Measurements from ENCODE around the gene TCF7L1. TPM values are rescaled to one million over a fixed set of nuclear protein-coding genes. Genes with fewer than 3 reads are reported as not detected.
"Not testable (repeated sequence)": the region's sequence is repeated elsewhere in the genome, so short reads cannot be mapped to it uniquely, and the experiment has no call there.

TCF7L1 gene
- total RNA-seq, 4 donors from 2014 or later, result 0.29 to 4.0 (median 1.3) TPM

GRCh38 chr2:85194780-85195480 lies 61.7 kb downstream of the TCF7L1 start:
- H3K36me3 ChIP-seq, result no peaks in the 10 kb centered on the region
- no peaks in the 10 kb centered on the region for H3K4me1 ChIP-seq
- H3K4me3 ChIP-seq, result no peak overlapping the region
- no peak overlapping the region for H3K27ac ChIP-seq
- DNase-seq, result no peak
- no peak for TF ChIP-seq CTCF (IDR thresholded peaks at IDR 0.05)
- intact Hi-C loops (cut with DNase I), result no loop called here
- H3K27me3 ChIP-seq, result no peaks in the 10 kb centered on the region
- WGBS, 2 donors, result 69 to 80% methylated on average over 8 of the region's 8 CpGs
- H3K9me3 ChIP-seq, result no peaks in the 10 kb centered on the region

GRCh38 chr2:85195956-85196355 lies 62.8 kb downstream of the TCF7L1 start:
- no peak for DNase-seq
- TF ChIP-seq POLR2A (IDR thresholded peaks at IDR 0.05), result no peak
- TF ChIP-seq CTCF (IDR thresholded peaks at IDR 0.05), result no peak
- H3K4me3 ChIP-seq, result no peak overlapping the region
- no peaks in the 10 kb centered on the region for H3K27me3 ChIP-seq
- intact Hi-C loops (cut with DNase I), result no loop called here
- no peaks in the 10 kb centered on the region for H3K4me1 ChIP-seq
- 39 to 48% methylated on average over 3 to 5 of the region's 5 CpGs for WGBS, 2 donors
- no peaks in the 10 kb centered on the region for H3K36me3 ChIP-seq
- H3K27ac ChIP-seq, result no peak overlapping the region
- no peaks in the 10 kb centered on the region for H3K9me3 ChIP-seq

- no peaks in the 10 kb centered on the region for H3K27me3 ChIP-seq
- DNase-seq, result no peak
- no peak overlapping the region for H3K4me3 ChIP-seq
- no peaks in the 10 kb centered on the region for H3K4me1 ChIP-seq
- intact Hi-C loops (cut with DNase I), result no loop called here
- H3K27ac ChIP-seq, result no peak overlapping the region
- 71 to 91% methylated on average over 3 of the region's 3 CpGs for WGBS, 2 donors
- TF ChIP-seq POLR2A (IDR thresholded peaks at IDR 0.05), result no peak
- TF ChIP-seq CTCF (IDR thresholded peaks at IDR 0.05), result no peak
- no peaks in the 10 kb centered on the region for H3K36me3 ChIP-seq
- no peaks in the 10 kb centered on the region for H3K9me3 ChIP-seq
These were observed 66.5 kb downstream of the TCF7L1 start for GRCh38 chr2:85199698-85200097.

- intact Hi-C loops (cut with DNase I), result no loop called here
These were observed 76.7 kb downstream of the TCF7L1 start for GRCh38 chr2:85209887-85210286.

GRCh38 chr2:85210511-85210910 lies 77.3 kb downstream of the TCF7L1 start:
- intact Hi-C loops (cut with DNase I), result no loop called here
- no peak for TF ChIP-seq CTCF (IDR thresholded peaks at IDR 0.05)
- no peak for TF ChIP-seq POLR2A (IDR thresholded peaks at IDR 0.05)
- Histone ChIP-seq H3K27ac (no peak overlapping the region), H3K36me3 (no peaks in the 10 kb centered on the region), H3K9me3 (no peaks in the 10 kb centered on the region), H3K4me1 (peaks cover 0 to 22% (median 5%) of the 10 kb centered on the region in 3 donors), H3K4me3 (no peak overlapping the region), H3K27me3 (no peaks in the 10 kb centered on the region)
- WGBS, 2 donors, result 90 to 94% methylated on average over 4 to 5 of the region's 7 CpGs
- DNase-seq, result no peak

More at GRCh38 chr2:85209887-85210286, 76.7 kb downstream of the TCF7L1 start:
- no peak for DNase-seq
- TF ChIP-seq CTCF (IDR thresholded peaks at IDR 0.05) (no peak), POLR2A (IDR thresholded peaks at IDR 0.05) (no peak)
- Histone ChIP-seq H3K9me3 (no peaks in the 10 kb centered on the region), H3K27ac (no peak overlapping the region), H3K4me3 (no peak overlapping the region), H3K36me3 (no peaks in the 10 kb centered on the region), H3K27me3 (no peaks in the 10 kb centered on the region), H3K4me1 (peaks cover 0 to 16% (median 0%) of the 10 kb centered on the region in 3 donors)
- 80 to 83% methylated on average over 1 of the region's 1 CpG for WGBS, 2 donors

GRCh38 chr2:85211606-85212005 lies 78.4 kb downstream of the TCF7L1 start:
- H3K36me3 ChIP-seq; intact Hi-C loops (cut with DNase I); H3K4me3 ChIP-seq; H3K9me3 ChIP-seq; H3K27me3 ChIP-seq; DNase-seq; H3K27ac ChIP-seq: not testable (repeated sequence)
- 83 to 88% methylated on average over 6 to 9 of the region's 9 CpGs for WGBS, 2 donors
- H3K4me1 ChIP-seq, result peaks cover 0 to 33% (median 6%) of the 10 kb centered on the region in 3 donors

Data from esophagus squamous epithelium (tissue), 5 donors.